ENCODE results near the gene PSAT1. TPM values are rescaled to one million over a fixed set of nuclear protein-coding genes. Genes with fewer than 3 reads are reported as not detected.

The PSAT1 gene
- total and polyA plus RNA-seq, 2 experiments from 2014 or later = 120 to 149 TPM

DNA sequence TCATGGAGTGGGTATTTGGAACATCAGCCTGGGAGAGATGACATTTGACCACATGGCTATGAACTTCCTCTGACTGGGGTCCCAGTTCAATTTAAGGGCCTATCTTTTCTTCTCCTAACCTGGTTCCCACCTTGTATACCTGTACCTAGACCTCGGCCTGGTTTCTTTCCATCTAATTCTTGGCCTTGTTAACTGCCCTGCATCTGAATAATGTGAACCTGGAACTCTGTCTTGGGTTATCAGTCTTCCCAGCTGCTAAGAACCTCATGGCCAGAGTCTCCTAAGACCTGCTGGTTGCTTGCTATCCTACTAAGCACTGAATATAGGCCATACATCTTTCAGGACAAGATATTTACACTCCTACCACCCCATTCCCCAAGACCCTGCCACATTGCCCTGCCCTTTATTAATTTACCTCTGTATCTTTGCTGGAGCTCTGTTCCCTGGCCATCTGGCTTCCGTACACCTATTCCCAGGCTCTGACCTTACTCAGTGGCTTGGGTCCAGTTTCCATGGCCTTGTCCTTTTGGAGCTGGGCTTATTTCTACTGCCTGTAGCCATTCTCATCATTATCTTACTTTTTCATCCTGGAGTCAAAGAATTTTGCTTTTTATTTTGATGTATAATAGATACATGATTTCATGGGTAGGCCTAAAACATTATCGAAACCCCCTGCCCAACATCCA, 6.6 kb downstream of the PSAT1 start:
- Histone ChIP-seq H3K4me1 (ENCODE audit: insufficient read depth) (no peaks in the 10 kb centered on the region), H2AFZ (no peak overlapping the region), H3K4me2 (no peak overlapping the region), H3K9me2 (replicated peaks; ENCODE audit: insufficient read depth) (no peaks in the 10 kb centered on the region), H3K4me3 (no peak overlapping the region), H4K20me1 (ENCODE audit: insufficient read depth, poor library complexity, severe bottlenecking) (peaks cover 3% of the 10 kb centered on the region), H3K27me3 (no peaks in the 10 kb centered on the region), H3K79me2 (peaks cover 22% of the 10 kb centered on the region), H3K9me3 (ENCODE audit: low read depth) (no peaks in the 10 kb centered on the region), H3K36me3 (replicated peaks; ENCODE audit: insufficient read depth, low read depth) (no peaks in the 10 kb centered on the region), H3K27ac (no peak overlapping the region)
- TF ChIP-seq, protein P1, sequence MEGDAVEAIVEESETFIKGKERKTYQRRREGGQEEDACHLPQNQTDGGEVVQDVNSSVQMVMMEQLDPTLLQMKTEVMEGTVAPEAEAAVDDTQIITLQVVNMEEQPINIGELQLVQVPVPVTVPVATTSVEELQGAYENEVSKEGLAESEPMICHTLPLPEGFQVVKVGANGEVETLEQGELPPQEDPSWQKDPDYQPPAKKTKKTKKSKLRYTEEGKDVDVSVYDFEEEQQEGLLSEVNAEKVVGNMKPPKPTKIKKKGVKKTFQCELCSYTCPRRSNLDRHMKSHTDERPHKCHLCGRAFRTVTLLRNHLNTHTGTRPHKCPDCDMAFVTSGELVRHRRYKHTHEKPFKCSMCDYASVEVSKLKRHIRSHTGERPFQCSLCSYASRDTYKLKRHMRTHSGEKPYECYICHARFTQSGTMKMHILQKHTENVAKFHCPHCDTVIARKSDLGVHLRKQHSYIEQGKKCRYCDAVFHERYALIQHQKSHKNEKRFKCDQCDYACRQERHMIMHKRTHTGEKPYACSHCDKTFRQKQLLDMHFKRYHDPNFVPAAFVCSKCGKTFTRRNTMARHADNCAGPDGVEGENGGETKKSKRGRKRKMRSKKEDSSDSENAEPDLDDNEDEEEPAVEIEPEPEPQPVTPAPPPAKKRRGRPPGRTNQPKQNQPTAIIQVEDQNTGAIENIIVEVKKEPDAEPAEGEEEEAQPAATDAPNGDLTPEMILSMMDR (IDR thresholded peaks at IDR 0.05; ENCODE audit: poor library complexity) = no peak
- TF ChIP-seq EZH2 (IDR thresholded peaks at IDR 0.05; ENCODE audit: borderline replicate concordance) = no peak
- TF ChIP-seq EZH2phosphoT487 (IDR thresholded peaks at IDR 0.05; ENCODE audit: low read depth, severe bottlenecking, unreplicated experiment) = no peak
- no peak for DNase-seq (ENCODE audit: low spot score)
- WGBS (ENCODE audit: low lambda C conversion rate, missing lambda C conversion rate) = 98% methylated on average over 3 of the region's 3 CpGs

DNA sequence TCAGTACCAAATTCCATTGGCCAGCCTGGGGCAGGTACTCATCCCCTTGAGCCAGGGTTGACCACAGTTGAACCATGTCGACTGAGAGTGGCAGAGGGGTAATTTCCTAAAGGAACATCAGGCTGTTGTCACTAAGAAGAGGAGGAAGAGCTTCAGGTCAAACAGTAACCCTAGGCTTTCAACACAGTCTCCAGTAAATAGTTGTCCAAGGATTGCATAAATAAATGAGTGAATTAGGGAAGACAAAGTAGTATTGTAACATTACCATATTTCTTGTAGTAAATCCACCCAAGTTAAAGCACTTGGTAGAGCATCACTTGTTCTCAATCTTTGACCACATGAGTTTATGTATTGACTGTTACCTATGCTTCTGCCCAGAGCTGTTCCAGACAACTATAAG, 7.4 kb downstream of the PSAT1 start:
- H3K36me3 ChIP-seq (replicated peaks; ENCODE audit: insufficient read depth, low read depth) = no peaks in the 10 kb centered on the region
- H3K9me2 ChIP-seq (replicated peaks; ENCODE audit: insufficient read depth) = no peaks in the 10 kb centered on the region
- peaks cover 14% of the 10 kb centered on the region for H3K79me2 ChIP-seq
- H3K4me2 ChIP-seq = no peak overlapping the region
- H2AFZ ChIP-seq = no peak overlapping the region
- no peak overlapping the region for H3K4me3 ChIP-seq
- no peaks in the 10 kb centered on the region for H4K20me1 ChIP-seq (ENCODE audit: insufficient read depth, poor library complexity, severe bottlenecking)
- no peak overlapping the region for H3K27ac ChIP-seq
- H3K9me3 ChIP-seq (ENCODE audit: low read depth) = no peaks in the 10 kb centered on the region
- H3K27me3 ChIP-seq = no peaks in the 10 kb centered on the region
- DNase-seq (ENCODE audit: low spot score) = no peak
- H3K4me1 ChIP-seq (ENCODE audit: insufficient read depth) = no peaks in the 10 kb centered on the region
- no peak for TF ChIP-seq EZH2 (IDR thresholded peaks at IDR 0.05; ENCODE audit: borderline replicate concordance)
- 85% methylated on average over 1 of the region's 1 CpG for WGBS (ENCODE audit: low lambda C conversion rate, missing lambda C conversion rate)

DNA sequence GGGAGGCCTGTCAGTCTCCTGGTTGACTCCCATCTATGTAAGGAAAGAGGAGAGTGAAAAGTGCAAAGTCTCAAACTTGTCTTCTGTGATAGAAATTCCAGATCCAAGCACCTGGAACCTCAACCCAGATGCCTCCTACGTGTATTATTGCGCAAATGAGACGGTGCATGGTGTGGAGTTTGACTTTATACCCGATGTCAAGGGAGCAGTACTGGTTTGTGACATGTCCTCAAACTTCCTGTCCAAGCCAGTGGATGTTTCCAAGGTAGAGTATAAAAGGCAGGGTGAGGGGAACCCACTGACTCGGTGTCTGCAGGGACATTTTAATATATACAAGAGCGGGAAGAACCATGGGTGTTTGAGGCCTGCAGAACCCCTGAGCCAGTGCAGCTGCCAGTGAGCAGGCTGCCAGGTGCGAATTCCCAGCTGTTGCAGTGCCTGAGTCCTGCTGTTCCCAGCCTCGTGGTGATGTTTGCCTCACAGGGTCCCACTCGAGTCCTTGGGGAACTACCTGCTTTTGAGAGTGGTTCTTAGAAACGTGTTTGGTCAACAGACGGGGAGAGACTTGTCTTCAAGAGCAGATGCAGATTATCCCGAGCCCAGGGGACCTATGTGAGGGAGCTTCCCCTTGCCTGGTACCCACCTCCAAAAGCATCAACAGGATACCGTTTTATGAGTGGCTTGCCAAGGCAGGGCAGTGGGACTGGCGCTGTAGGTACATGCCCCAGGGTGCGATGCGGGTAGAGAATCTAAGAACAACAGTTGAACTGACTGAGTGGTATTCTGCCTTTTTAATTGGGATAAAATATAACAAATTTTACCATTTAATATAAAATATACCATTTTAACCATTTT, 9.5 kb downstream of the PSAT1 start:
- no peaks in the 10 kb centered on the region for H3K4me1 ChIP-seq (ENCODE audit: insufficient read depth)
- no peaks in the 10 kb centered on the region for H3K9me3 ChIP-seq (ENCODE audit: low read depth)
- peaks cover 2% of the 10 kb centered on the region for H3K79me2 ChIP-seq
- H3K4me3 ChIP-seq = no peak overlapping the region
- DNase-seq (ENCODE audit: low spot score) = no peak
- no peaks in the 10 kb centered on the region for H3K27me3 ChIP-seq
- TF ChIP-seq EZH2phosphoT487 (IDR thresholded peaks at IDR 0.05; ENCODE audit: low read depth, severe bottlenecking, unreplicated experiment) (no peak), EZH2 (IDR thresholded peaks at IDR 0.05; ENCODE audit: borderline replicate concordance) (no peak)
- TF ChIP-seq, protein P1 (IDR thresholded peaks at IDR 0.05; ENCODE audit: poor library complexity) = no peak
- H3K9me2 ChIP-seq (replicated peaks; ENCODE audit: insufficient read depth) = no peaks in the 10 kb centered on the region
- H2AFZ ChIP-seq = no peak overlapping the region
- H3K36me3 ChIP-seq (replicated peaks; ENCODE audit: insufficient read depth, low read depth) = no peaks in the 10 kb centered on the region
- 94% methylated on average over 16 of the region's 16 CpGs for WGBS (ENCODE audit: low lambda C conversion rate, missing lambda C conversion rate)
- H3K4me2 ChIP-seq = no peak overlapping the region
- no peak overlapping the region for H3K27ac ChIP-seq
- no peaks in the 10 kb centered on the region for H4K20me1 ChIP-seq (ENCODE audit: insufficient read depth, poor library complexity, severe bottlenecking)

DNA sequence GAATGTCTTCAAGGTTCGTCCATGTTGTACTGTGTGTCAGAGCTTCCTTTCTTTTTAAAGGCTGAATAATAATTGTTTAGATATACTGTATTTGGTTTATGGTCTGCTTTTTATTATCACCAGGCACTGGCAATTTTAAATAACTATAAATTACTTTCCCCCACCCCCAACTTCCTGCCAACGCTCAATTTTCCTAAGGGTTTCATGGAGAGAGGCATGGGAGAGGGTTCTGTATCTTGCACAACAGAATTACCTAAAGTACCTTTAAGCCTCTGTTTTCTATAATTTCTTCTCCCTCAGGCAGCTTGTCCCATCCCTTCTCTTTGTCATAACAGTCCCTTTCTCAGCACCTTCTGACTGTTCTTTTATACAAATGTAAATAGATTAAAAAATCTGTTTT, 10.4 kb downstream of the PSAT1 start:
- 72% methylated on average over 2 of the region's 2 CpGs for WGBS (ENCODE audit: low lambda C conversion rate, missing lambda C conversion rate)
- no peaks in the 10 kb centered on the region for H3K79me2 ChIP-seq
- H3K4me2 ChIP-seq = no peak overlapping the region
- H2AFZ ChIP-seq = no peak overlapping the region
- no peaks in the 10 kb centered on the region for H3K4me1 ChIP-seq (ENCODE audit: insufficient read depth)
- TF ChIP-seq, protein P1 (IDR thresholded peaks at IDR 0.05; ENCODE audit: poor library complexity) = no peak
- TF ChIP-seq EZH2 (IDR thresholded peaks at IDR 0.05; ENCODE audit: borderline replicate concordance) (no peak), EZH2phosphoT487 (IDR thresholded peaks at IDR 0.05; ENCODE audit: low read depth, severe bottlenecking, unreplicated experiment) (no peak)
- H3K27me3 ChIP-seq = no peaks in the 10 kb centered on the region
- H3K36me3 ChIP-seq (replicated peaks; ENCODE audit: insufficient read depth, low read depth) = no peaks in the 10 kb centered on the region
- no peak overlapping the region for H3K27ac ChIP-seq
- H3K9me2 ChIP-seq (replicated peaks; ENCODE audit: insufficient read depth) = no peaks in the 10 kb centered on the region
- DNase-seq (ENCODE audit: low spot score) = no peak
- H3K9me3 ChIP-seq (ENCODE audit: low read depth) = no peaks in the 10 kb centered on the region
- no peaks in the 10 kb centered on the region for H4K20me1 ChIP-seq (ENCODE audit: insufficient read depth, poor library complexity, severe bottlenecking)
- H3K4me3 ChIP-seq = no peak overlapping the region

Measured in hepatocyte (in vitro differentiated cells).